ENCODE measurements around the gene C4orf51. TPM values are rescaled to one million over a fixed set of nuclear protein-coding genes. Genes with fewer than 3 reads are reported as not detected.
"Not testable (repeated sequence)": the region's sequence is repeated elsewhere in the genome, so short reads cannot be mapped to it uniquely, and the experiment has no call there.

Gene C4orf51
- total RNA-seq, 1 donor from 2014 or later: not detected

DNA sequence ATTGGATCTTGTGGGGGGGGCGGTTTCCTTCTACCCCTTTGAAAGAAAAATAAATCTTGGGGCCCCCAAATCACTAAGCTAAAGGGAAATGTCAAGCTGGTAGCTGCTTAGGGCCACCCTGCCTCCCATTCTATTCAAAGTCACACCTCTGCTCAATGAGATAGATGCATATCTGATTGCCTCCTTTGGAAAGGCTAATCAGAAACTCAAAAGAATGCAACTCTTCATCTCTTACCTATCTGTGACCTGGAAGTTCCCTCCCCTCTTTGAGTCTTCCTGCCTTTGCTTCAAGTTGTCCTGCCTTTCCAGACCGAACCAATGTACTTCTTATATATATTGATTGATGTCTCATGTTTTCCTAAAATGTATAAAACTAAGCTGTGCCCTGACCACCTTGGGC is 7.0 kb downstream of the C4orf51 start:
- Mint-ChIP-seq H3K36me3 (ENCODE audit: insufficient read depth) (no peaks in the 10 kb centered on the region), H3K27me3 (no peaks in the 10 kb centered on the region), H3K4me1 (ENCODE audit: low read depth) (no peaks in the 10 kb centered on the region), H3K27ac (no peak overlapping the region), H3K9me3 (ENCODE audit: low read depth) (peaks cover 10% of the 10 kb centered on the region), H3K4me3 (ENCODE audit: low read depth) (no peak overlapping the region)
- TF ChIP-seq, protein P1, sequence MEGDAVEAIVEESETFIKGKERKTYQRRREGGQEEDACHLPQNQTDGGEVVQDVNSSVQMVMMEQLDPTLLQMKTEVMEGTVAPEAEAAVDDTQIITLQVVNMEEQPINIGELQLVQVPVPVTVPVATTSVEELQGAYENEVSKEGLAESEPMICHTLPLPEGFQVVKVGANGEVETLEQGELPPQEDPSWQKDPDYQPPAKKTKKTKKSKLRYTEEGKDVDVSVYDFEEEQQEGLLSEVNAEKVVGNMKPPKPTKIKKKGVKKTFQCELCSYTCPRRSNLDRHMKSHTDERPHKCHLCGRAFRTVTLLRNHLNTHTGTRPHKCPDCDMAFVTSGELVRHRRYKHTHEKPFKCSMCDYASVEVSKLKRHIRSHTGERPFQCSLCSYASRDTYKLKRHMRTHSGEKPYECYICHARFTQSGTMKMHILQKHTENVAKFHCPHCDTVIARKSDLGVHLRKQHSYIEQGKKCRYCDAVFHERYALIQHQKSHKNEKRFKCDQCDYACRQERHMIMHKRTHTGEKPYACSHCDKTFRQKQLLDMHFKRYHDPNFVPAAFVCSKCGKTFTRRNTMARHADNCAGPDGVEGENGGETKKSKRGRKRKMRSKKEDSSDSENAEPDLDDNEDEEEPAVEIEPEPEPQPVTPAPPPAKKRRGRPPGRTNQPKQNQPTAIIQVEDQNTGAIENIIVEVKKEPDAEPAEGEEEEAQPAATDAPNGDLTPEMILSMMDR (IDR thresholded peaks at IDR 0.05; ENCODE audit: unreplicated experiment): no peak
- no peak for DNase-seq (ENCODE audit: low spot score, unreplicated experiment)

DNA sequence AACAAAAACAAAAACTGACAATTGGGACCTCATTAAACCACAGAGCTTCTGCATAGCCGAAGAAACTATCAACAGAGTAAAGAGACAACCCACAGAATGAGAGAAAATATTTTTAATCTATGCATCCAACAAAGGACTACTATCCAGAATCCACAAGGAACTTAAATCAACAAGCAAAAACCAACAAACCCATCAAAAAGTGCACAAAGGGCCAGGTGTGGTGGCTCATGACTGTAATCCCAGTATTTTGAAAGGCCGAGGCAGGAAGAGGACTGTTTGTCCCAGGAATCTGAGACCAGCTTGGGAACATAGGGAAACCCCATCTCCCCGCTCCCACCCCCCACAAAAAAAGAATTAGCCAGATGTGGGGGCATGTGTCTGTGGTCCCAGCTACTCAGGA is 10.7 kb downstream of the C4orf51 start:
- Mint-ChIP-seq H3K4me1 (ENCODE audit: low read depth) (no peaks in the 10 kb centered on the region), H3K27ac (peak overlapping the region; percentile 37), H3K9me3 (ENCODE audit: low read depth) (peaks cover 18% of the 10 kb centered on the region), H3K27me3 (no peaks in the 10 kb centered on the region), H3K36me3 (ENCODE audit: insufficient read depth) (peaks cover 5% of the 10 kb centered on the region), H3K4me3 (ENCODE audit: low read depth) (no peak overlapping the region)
- no peak for DNase-seq (ENCODE audit: low spot score, unreplicated experiment)
- TF ChIP-seq, protein P1 (IDR thresholded peaks at IDR 0.05; ENCODE audit: unreplicated experiment): no peak

DNA sequence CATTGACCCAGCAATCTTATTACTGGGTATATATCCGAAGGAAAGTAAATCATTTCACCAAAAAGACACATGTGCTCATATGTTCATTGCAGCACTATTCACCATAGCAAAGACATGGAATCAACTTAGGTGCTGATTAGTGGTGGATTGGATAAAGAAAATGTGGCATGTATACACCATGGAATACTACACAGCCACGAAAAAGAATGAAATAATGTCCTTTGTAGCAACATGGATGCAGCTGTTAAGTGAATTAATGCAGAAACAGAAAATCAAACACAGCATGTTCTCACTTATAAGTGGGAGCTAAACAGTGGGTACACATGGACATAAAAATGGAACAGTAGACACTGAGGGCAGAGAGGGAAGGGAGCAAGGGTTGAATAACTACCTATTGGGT is 11.5 kb downstream of the C4orf51 start:
- H3K4me3 Mint-ChIP-seq (ENCODE audit: low read depth); H3K4me1 Mint-ChIP-seq (ENCODE audit: low read depth); H3K27ac Mint-ChIP-seq; H3K27me3 Mint-ChIP-seq; DNase-seq (ENCODE audit: low spot score, unreplicated experiment); H3K36me3 Mint-ChIP-seq (ENCODE audit: insufficient read depth): not testable (repeated sequence)
- H3K9me3 Mint-ChIP-seq (ENCODE audit: low read depth): peaks cover 20% of the 10 kb centered on the region

DNA sequence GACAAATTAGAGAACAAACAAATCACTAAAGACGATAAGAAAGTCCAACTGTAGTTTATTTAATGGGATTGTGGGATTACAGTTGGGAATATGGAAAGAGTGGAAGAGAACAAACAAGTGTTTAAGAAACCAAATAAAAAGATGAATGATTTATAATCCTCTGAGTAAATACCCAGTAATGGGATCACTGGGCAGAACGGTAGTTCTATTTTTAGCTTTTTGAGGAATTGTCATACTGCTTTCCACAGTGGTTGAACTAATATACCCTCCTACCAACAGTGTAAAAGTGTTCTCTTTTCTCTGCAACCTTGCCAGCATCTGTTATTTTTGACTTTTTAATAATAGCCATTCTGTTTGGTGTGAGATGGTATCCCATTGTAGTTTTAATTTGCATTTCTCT is 15.0 kb downstream of the C4orf51 start:
- peaks cover 20% of the 10 kb centered on the region for H3K9me3 Mint-ChIP-seq (ENCODE audit: low read depth)
- H3K36me3 Mint-ChIP-seq (ENCODE audit: insufficient read depth): peaks cover 5% of the 10 kb centered on the region
- TF ChIP-seq, protein P1 (IDR thresholded peaks at IDR 0.05; ENCODE audit: unreplicated experiment): no peak
- DNase-seq (ENCODE audit: low spot score, unreplicated experiment): no peak
- no peaks in the 10 kb centered on the region for H3K4me1 Mint-ChIP-seq (ENCODE audit: low read depth)
- H3K27me3 Mint-ChIP-seq: peaks cover 12% of the 10 kb centered on the region
- H3K27ac Mint-ChIP-seq: no peak overlapping the region
- H3K4me3 Mint-ChIP-seq (ENCODE audit: low read depth): no peak overlapping the region

DNA sequence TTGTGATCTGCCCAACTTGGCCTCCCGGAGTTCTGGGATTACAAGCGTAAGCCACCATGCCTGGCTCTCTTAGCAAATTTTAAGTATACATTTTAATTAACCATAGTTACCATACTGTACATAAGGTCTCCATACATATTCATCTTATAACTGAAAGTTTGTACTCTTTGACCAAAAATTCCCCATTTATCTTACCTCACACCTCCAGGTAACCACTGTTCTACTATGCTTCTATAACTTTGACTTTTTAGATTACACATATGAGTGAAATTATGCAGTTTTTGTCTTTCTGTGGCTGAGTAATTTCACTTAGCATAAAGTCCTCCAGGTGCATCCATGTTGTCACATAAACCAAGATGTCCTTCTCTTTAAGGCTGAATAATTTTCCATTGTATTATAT is 17.4 kb downstream of the C4orf51 start:
- TF ChIP-seq, protein P1 (IDR thresholded peaks at IDR 0.05; ENCODE audit: unreplicated experiment): no peak
- Mint-ChIP-seq H3K27ac (no peak overlapping the region), H3K4me1 (ENCODE audit: low read depth) (peaks cover under 1% of the 10 kb centered on the region), H3K27me3 (peaks cover 35% of the 10 kb centered on the region), H3K4me3 (ENCODE audit: low read depth) (no peak overlapping the region), H3K36me3 (ENCODE audit: insufficient read depth) (peaks cover 5% of the 10 kb centered on the region), H3K9me3 (ENCODE audit: low read depth) (peaks cover 10% of the 10 kb centered on the region)
- no peak for DNase-seq (ENCODE audit: low spot score, unreplicated experiment)

DNA sequence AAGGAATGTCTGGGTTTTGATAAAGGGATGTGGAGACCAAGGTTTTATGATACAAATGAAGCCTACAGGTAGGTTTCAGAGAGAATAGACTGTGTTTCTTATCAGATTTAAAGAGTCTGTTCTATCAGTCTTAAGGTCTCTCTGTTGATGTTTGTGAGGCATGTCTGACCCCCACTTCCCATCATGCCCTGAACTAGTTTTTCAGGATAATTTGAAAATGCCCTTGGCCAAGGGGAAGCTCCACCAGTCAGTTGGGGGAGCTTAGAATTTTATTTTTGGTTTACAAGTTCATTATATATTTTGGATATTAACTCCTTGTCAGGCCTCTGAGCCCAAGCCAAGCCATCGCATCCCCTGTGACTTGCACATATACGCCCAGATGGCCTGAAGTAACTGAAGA is 18.6 kb downstream of the C4orf51 start:
- Mint-ChIP-seq H3K27me3 (peaks cover 43% of the 10 kb centered on the region), H3K4me1 (ENCODE audit: low read depth) (peaks cover 9% of the 10 kb centered on the region), H3K27ac (no peak overlapping the region), H3K4me3 (ENCODE audit: low read depth) (no peak overlapping the region), H3K36me3 (ENCODE audit: insufficient read depth) (peaks cover 5% of the 10 kb centered on the region), H3K9me3 (ENCODE audit: low read depth) (peaks cover 10% of the 10 kb centered on the region)
- no peak for DNase-seq (ENCODE audit: low spot score, unreplicated experiment)
- TF ChIP-seq, protein P1 (IDR thresholded peaks at IDR 0.05; ENCODE audit: unreplicated experiment): no peak

Measured in progenitor cell of endocrine pancreas (in vitro differentiated cells).